Esophagus muscularis mucosa (tissue), 4 donors: ENCODE data around the gene DUXB. TPM values are rescaled to one million over a fixed set of nuclear protein-coding genes. Genes with fewer than 3 reads are reported as not detected.

Experiments used
- DNase-seq: peaks from one replicate; pipeline ENCODE4 v3.0.0-alpha.2; 2017; ENCODE audit errors: extremely low spot score
- H3K27ac ChIP-seq, 4 donors: fragments of 200-600 bp; sonication (generic); replicated peaks in 1 of 4; 1 replicate in 3 of 4; 2 replicates in 1 of 4; pipeline ENCODE4 v1.5.1; 2016 to 2019; ENCODE audit warnings: mild to moderate bottlenecking in 1 of 4
- H3K27me3 ChIP-seq, 4 donors: fragments of 200-600 bp; sonication (generic); one replicate each; pipeline versions ENCODE4 v1.5.1 to v1.6.0; 2016 to 2019
- H3K36me3 ChIP-seq, 4 donors: fragments of 200-600 bp; sonication (generic); one replicate each; pipeline ENCODE4 v1.5.1; 2016 to 2019
- H3K4me1 ChIP-seq, 4 donors: fragments of 200-600 bp; sonication (generic); one replicate each; pipeline ENCODE4 v1.5.1; 2016 to 2019
- H3K4me3 ChIP-seq, 4 donors: fragments of 200-600 bp; sonication (generic); 1 replicate in 2 of 4; 2 replicates in 2 of 4; pipeline ENCODE4 v1.5.1; 2016 to 2019; ENCODE audit warnings: mild to moderate bottlenecking in 4 of 4, moderate library complexity in 1 of 4
- H3K9me3 ChIP-seq, 4 donors: fragments of 200-600 bp; sonication (generic); 1 replicate in 3 of 4; 2 replicates in 1 of 4; pipeline ENCODE4 v1.5.1; 2016 to 2019
- EP300 ChIP-seq: sonication (generic); formaldehyde crosslinking; IDR thresholded peaks from one replicate; pipeline ENCODE4 v1.6.1; 2017; ENCODE audit warnings: antibody characterized with exemption
- POLR2A ChIP-seq: fragments of 450-650 bp; IDR thresholded peaks from one replicate; pipeline ENCODE4 v1.6.1; 2017; ENCODE audit warnings: antibody characterized with exemption, moderate library complexity, mild to moderate bottlenecking, low read depth
- POLR2AphosphoS5 ChIP-seq, 2 donors: sonication (generic); formaldehyde crosslinking; IDR thresholded peaks; one replicate each; pipeline ENCODE4 v1.6.1; 2017; ENCODE audit warnings: antibody characterized with exemption in 2 of 2
- WGBS: methylation state at CpG from one replicate; pipeline ENCODE4 v1.1.5; 2018; 5-methylcytosine and 5-hydroxymethylcytosine counted together
- intact Hi-C: fragments of 100-400 bp; cut with DNase I; formaldehyde crosslinking; loops from one replicate; pipeline ENCODE4 v1.15.1; 2023
- total RNA-seq, 4 donors: library from RNA; depleted of rRNA; stranded (reverse); fragments of >200 nt; gene quantifications; one replicate each; pipeline versions ENCODE4 v1.1.0 to v1.2.1, GENCODE V29; 2016
- TF ChIP-seq, protein P1 (sequence below), 3 experiments: fragments of 200-600 bp in 2 of 3; fragments of 450-650 bp in 1 of 3; sonication (generic) in 2 of 3; IDR thresholded peaks; one replicate each; pipeline ENCODE4 v1.5.1; 2017 to 2019; ENCODE audit warnings: antibody characterized with exemption in 3 of 3, mild to moderate bottlenecking in 2 of 3, moderate library complexity in 1 of 3

DUXB gene
- total RNA-seq, 4 donors from 2014 or later, result not detected

- Histone ChIP-seq H3K27me3 (no peaks in the 10 kb centered on the region), H3K4me1 (no peaks in the 10 kb centered on the region), H3K4me3 (no peak overlapping the region), H3K27ac (no peak overlapping the region), H3K36me3 (no peaks in the 10 kb centered on the region), H3K9me3 (no peaks in the 10 kb centered on the region)
- DNase-seq, result no peak
- no peak for TF ChIP-seq EP300
- no peak for TF ChIP-seq POLR2AphosphoS5 (IDR thresholded peaks at IDR 0.05)
- TF ChIP-seq POLR2A, result no peak
- TF ChIP-seq, protein P1, sequence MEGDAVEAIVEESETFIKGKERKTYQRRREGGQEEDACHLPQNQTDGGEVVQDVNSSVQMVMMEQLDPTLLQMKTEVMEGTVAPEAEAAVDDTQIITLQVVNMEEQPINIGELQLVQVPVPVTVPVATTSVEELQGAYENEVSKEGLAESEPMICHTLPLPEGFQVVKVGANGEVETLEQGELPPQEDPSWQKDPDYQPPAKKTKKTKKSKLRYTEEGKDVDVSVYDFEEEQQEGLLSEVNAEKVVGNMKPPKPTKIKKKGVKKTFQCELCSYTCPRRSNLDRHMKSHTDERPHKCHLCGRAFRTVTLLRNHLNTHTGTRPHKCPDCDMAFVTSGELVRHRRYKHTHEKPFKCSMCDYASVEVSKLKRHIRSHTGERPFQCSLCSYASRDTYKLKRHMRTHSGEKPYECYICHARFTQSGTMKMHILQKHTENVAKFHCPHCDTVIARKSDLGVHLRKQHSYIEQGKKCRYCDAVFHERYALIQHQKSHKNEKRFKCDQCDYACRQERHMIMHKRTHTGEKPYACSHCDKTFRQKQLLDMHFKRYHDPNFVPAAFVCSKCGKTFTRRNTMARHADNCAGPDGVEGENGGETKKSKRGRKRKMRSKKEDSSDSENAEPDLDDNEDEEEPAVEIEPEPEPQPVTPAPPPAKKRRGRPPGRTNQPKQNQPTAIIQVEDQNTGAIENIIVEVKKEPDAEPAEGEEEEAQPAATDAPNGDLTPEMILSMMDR (IDR thresholded peaks at IDR 0.05), result no peak
- 68% methylated on average over 2 of the region's 2 CpGs for WGBS
- intact Hi-C loops, result no loop called here
These were observed 981 bp upstream of the DUXB start for GRCh38 chr16:75702242-75702641.

DNA sequence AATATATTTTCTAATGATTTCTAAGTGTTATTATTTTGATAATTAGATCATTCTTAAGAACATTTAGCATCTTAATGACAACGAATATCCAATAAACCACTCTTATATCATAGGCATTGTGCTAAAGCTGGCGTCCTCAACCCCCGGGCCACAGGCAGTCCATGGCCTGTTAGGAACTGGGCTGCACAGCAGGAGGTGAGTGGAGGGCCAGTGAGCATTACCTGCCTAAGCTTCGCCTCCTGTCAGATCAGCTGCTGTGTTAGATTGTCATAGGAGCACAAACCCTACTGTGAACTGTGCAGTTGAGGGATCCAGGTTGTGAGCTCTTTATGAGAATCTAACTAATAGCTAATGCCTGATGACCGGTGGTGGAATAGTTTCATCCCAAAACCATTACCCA is 3.7 kb downstream of the DUXB start:
- Histone ChIP-seq H3K36me3 (no peaks in the 10 kb centered on the region), H3K27ac (no peak overlapping the region), H3K27me3 (no peaks in the 10 kb centered on the region), H3K4me1 (no peaks in the 10 kb centered on the region), H3K9me3 (no peaks in the 10 kb centered on the region), H3K4me3 (no peak overlapping the region)
- WGBS, result 83% methylated on average over 5 of the region's 5 CpGs
- intact Hi-C loops, result no loop called here
- TF ChIP-seq, protein P1 (IDR thresholded peaks at IDR 0.05), result no peak
- no peak for TF ChIP-seq EP300
- no peak for TF ChIP-seq POLR2AphosphoS5 (IDR thresholded peaks at IDR 0.05)
- no peak for TF ChIP-seq POLR2A
- DNase-seq, result no peak

DNA sequence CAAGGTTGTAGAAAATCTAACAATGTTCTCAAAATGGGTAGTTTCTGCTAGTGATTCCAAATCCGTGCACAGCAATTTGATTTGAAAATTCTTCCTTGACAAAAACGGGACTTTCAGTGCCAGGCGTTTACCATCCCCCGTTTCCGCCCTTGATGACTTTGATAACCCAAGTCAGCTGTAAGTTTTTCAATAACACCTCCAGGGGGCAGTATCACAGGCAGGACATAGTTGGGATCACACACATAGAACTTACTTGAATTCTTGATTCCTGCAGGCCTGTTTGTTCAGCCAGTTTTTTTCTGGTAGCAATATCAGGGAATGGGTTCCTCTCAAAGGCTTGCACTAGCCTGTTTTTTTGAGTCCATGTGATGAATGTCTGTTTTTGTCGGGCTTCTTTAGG is 5.6 kb downstream of the DUXB start:
- no peak overlapping the region for H3K27ac ChIP-seq
- H3K27me3 ChIP-seq, result no peaks in the 10 kb centered on the region
- TF ChIP-seq, protein P1 (IDR thresholded peaks at IDR 0.05), result no peak
- no peaks in the 10 kb centered on the region for H3K36me3 ChIP-seq
- WGBS, result 87% methylated on average over 6 of the region's 6 CpGs
- no peak overlapping the region for H3K4me3 ChIP-seq
- DNase-seq, result no peak
- H3K9me3 ChIP-seq, result no peaks in the 10 kb centered on the region
- intact Hi-C loops, result no loop called here
- H3K4me1 ChIP-seq, result no peaks in the 10 kb centered on the region

- no peaks in the 10 kb centered on the region for H3K9me3 ChIP-seq
- intact Hi-C loops, result no loop called here
- TF ChIP-seq POLR2A (no peak), POLR2AphosphoS5 (IDR thresholded peaks at IDR 0.05) (no peak)
- TF ChIP-seq, protein P1 (IDR thresholded peaks at IDR 0.05), result no peak
- H3K4me1 ChIP-seq, result no peaks in the 10 kb centered on the region
- no peak for DNase-seq
- H3K27ac ChIP-seq, result no peak overlapping the region
- H3K4me3 ChIP-seq, result no peak overlapping the region
- H3K27me3 ChIP-seq, result no peaks in the 10 kb centered on the region
- H3K36me3 ChIP-seq, result no peaks in the 10 kb centered on the region
These were observed 13.9 kb downstream of the DUXB start for GRCh38 chr16:75687361-75687760.

DNA sequence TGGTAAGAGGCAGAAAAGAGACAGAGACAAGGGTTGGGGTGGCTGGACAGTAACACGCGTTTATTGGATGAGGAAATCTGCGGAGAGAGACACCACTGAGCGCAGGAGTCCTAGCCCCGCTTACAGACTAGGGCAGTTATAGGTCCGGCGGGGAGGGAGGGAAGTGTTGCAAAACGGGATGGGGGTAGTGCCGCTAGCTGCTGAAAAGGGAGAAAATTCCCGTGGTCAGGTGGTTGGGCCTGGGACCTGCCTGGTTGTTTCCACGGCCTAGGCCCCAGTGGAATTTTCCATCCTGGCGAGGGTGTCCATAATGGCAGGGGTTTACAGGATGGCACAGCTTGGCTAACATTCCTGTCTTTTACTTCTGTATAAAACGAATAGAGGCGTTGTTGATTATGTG is 19.0 kb downstream of the DUXB start:
- H3K27ac ChIP-seq, result no peak overlapping the region
- WGBS, result 95% methylated on average over 14 of the region's 14 CpGs
- TF ChIP-seq, protein P1 (IDR thresholded peaks at IDR 0.05), result no peak
- TF ChIP-seq EP300 (no peak), POLR2A (no peak), POLR2AphosphoS5 (IDR thresholded peaks at IDR 0.05) (no peak)
- H3K4me1 ChIP-seq, result no peaks in the 10 kb centered on the region
- H3K9me3 ChIP-seq, result no peaks in the 10 kb centered on the region
- no peak overlapping the region for H3K4me3 ChIP-seq
- DNase-seq, result no peak
- intact Hi-C loops, result no loop called here
- no peaks in the 10 kb centered on the region for H3K27me3 ChIP-seq
- no peaks in the 10 kb centered on the region for H3K36me3 ChIP-seq
